HL-60 (cell line): ENCODE data around the gene TACR1.

ENCODE experiments used
- DNase-seq, 2 experiments: peaks; one replicate each; pipeline ENCODE4 v3.0.0-alpha.2; 2010 to 2020; ENCODE audit warnings: low read depth in 1 of 2, low spot score in 1 of 2
- H3K27ac ChIP-seq: fragments of 250-450 bp; sonication (Bioruptor Pico); replicated peaks from 2 replicates; pipeline ENCODE4 v1.5.1; 2020; ENCODE audit warnings: mild to moderate bottlenecking, moderate library complexity
- H3K27me3 ChIP-seq: fragments of 250-450 bp; sonication (Bioruptor Pico); 2 replicates; pipeline ENCODE4 v1.5.1; 2021; ENCODE audit warnings: mild to moderate bottlenecking, moderate library complexity; ENCODE audit not compliant: insufficient read depth, poor library complexity, severe bottlenecking
- H3K4me3 ChIP-seq: replicated peaks from 2 replicates; pipeline ENCODE4 v1.5.1; 2011; ENCODE audit warnings: mild to moderate bottlenecking, control low read depth, low read length; ENCODE audit not compliant: insufficient read depth
- GABPA ChIP-seq: IDR thresholded peaks from 2 replicates; pipeline ENCODE4 v1.6.1; 2012; ENCODE audit warnings: low read depth
- POLR2AphosphoS5 ChIP-seq: IDR thresholded peaks from 2 replicates; pipeline ENCODE4 v1.6.1; 2012; ENCODE audit warnings: low read depth
- SPI1 ChIP-seq: IDR thresholded peaks from 2 replicates; pipeline ENCODE4 v1.6.1; 2012; ENCODE audit warnings: low read depth, mild to moderate bottlenecking, borderline replicate concordance
- TF ChIP-seq, protein P1 (sequence below): IDR thresholded peaks from 2 replicates; pipeline ENCODE4 v1.6.1; 2012; ENCODE audit warnings: low read depth; ENCODE audit not compliant: insufficient replicate concordance
- TF ChIP-seq, protein P2 (sequence below): IDR thresholded peaks from one replicate; pipeline ENCODE4 v1.5.1; 2011; ENCODE audit warnings: low read length, control low read depth, inconsistent platforms; ENCODE audit not compliant: insufficient read depth

Gene TACR1

DNA sequence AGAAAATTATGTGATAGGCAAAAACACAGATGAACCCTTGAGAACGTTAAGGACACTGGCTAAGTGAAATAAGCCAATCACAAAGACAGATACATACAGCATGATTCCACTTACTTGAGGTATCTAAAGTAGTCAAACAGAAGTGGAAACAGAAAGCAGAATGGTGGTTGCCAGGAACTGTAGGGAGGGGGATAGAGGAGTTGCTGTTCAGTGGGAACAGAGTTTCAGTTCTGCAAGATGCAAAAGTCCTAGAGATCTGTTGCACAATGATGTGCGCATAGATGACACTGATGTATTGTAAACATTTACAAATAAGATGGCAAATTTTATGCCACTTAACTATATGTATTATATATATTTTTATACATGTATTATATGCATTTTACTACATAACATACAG lies 181.2 kb downstream of the TACR1 start:
- no peak overlapping the region for H3K4me3 ChIP-seq
- no peaks in the 10 kb centered on the region for H3K27me3 ChIP-seq
- TF ChIP-seq, protein P1, sequence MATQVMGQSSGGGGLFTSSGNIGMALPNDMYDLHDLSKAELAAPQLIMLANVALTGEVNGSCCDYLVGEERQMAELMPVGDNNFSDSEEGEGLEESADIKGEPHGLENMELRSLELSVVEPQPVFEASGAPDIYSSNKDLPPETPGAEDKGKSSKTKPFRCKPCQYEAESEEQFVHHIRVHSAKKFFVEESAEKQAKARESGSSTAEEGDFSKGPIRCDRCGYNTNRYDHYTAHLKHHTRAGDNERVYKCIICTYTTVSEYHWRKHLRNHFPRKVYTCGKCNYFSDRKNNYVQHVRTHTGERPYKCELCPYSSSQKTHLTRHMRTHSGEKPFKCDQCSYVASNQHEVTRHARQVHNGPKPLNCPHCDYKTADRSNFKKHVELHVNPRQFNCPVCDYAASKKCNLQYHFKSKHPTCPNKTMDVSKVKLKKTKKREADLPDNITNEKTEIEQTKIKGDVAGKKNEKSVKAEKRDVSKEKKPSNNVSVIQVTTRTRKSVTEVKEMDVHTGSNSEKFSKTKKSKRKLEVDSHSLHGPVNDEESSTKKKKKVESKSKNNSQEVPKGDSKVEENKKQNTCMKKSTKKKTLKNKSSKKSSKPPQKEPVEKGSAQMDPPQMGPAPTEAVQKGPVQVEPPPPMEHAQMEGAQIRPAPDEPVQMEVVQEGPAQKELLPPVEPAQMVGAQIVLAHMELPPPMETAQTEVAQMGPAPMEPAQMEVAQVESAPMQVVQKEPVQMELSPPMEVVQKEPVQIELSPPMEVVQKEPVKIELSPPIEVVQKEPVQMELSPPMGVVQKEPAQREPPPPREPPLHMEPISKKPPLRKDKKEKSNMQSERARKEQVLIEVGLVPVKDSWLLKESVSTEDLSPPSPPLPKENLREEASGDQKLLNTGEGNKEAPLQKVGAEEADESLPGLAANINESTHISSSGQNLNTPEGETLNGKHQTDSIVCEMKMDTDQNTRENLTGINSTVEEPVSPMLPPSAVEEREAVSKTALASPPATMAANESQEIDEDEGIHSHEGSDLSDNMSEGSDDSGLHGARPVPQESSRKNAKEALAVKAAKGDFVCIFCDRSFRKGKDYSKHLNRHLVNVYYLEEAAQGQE: no peak
- TF ChIP-seq GABPA (no peak), POLR2AphosphoS5 (no peak), SPI1 (no peak)
- TF ChIP-seq, protein P2, sequence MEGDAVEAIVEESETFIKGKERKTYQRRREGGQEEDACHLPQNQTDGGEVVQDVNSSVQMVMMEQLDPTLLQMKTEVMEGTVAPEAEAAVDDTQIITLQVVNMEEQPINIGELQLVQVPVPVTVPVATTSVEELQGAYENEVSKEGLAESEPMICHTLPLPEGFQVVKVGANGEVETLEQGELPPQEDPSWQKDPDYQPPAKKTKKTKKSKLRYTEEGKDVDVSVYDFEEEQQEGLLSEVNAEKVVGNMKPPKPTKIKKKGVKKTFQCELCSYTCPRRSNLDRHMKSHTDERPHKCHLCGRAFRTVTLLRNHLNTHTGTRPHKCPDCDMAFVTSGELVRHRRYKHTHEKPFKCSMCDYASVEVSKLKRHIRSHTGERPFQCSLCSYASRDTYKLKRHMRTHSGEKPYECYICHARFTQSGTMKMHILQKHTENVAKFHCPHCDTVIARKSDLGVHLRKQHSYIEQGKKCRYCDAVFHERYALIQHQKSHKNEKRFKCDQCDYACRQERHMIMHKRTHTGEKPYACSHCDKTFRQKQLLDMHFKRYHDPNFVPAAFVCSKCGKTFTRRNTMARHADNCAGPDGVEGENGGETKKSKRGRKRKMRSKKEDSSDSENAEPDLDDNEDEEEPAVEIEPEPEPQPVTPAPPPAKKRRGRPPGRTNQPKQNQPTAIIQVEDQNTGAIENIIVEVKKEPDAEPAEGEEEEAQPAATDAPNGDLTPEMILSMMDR: no peak
- DNase-seq: peak in 1 of 2 experiments; percentile 6
- H3K27ac ChIP-seq: no peak overlapping the region

DNA sequence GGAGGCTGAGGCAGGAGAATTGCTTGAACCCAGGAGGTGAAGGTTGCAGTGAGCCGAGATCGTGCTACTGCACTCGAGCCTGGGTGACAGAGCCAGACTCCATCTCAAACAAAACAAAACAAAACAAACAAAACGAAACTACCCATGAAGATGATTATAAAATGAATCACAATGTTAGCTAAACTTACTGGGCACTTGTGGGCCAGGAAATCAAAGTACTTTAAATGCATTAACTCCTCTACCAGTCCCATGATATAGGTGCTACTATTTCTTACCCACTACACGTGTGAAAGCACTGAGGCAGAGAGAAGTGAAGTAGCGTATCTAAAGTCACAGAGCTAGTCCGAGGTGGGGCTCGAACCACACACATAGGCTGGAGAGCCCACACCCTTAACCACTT lies 187.2 kb downstream of the TACR1 start:
- no peak for DNase-seq

DNA sequence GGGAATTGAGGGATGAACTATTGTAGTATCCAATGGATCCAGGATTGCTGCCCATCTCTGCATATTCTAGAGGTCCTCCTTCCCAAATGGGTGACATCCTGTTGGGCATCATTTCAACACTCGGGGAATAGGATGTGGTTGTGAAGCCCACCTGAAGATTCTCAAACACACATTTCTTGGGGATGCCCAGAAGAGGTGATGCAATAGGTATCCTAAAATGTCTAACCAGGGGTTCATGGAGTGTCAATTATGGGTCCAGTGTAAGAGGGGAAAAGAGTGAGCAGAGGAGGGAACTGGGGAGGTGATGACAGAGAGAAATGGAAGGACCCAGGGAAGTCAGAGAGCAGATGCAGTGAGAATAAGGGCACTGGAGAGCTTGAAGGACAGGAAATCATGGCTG lies 188.7 kb downstream of the TACR1 start:
- no peak for DNase-seq
- TF ChIP-seq SPI1 (no peak), GABPA (no peak), POLR2AphosphoS5 (no peak)
- TF ChIP-seq, protein P1: no peak
- TF ChIP-seq, protein P2: no peak
- H3K4me3 ChIP-seq: no peak overlapping the region
- H3K27ac ChIP-seq: no peak overlapping the region
- no peaks in the 10 kb centered on the region for H3K27me3 ChIP-seq

More for the DNA sequence above, 187.2 kb downstream of the TACR1 start:
- H3K4me3 ChIP-seq: no peak overlapping the region
- TF ChIP-seq, protein P2: no peak
- TF ChIP-seq GABPA: no peak
- TF ChIP-seq SPI1: no peak
- TF ChIP-seq POLR2AphosphoS5: no peak
- TF ChIP-seq, protein P1: no peak
- no peak overlapping the region for H3K27ac ChIP-seq
- H3K27me3 ChIP-seq: no peaks in the 10 kb centered on the region
